Prostate gland (tissue), 2 donors: Measurements from ENCODE around the gene KIF1B.

Experiments
- POLR2A ChIP-seq: fragments of 450-650 bp; IDR thresholded peaks from one replicate; pipeline ENCODE4 v1.6.1; 2016; ENCODE audit warnings: antibody characterized with exemption, mild to moderate bottlenecking
- POLR2AphosphoS5 ChIP-seq: sonication (generic); formaldehyde crosslinking; IDR thresholded peaks from one replicate; pipeline ENCODE4 v1.6.1; 2017; ENCODE audit warnings: antibody characterized with exemption
- TF ChIP-seq, protein P1 (sequence below), 4 experiments: fragments of 200-600 bp in 2 of 4; fragments of 450-650 bp in 2 of 4; sonication (generic) in 2 of 4; IDR thresholded peaks; 1 replicate in 3 of 4; 2 replicates in 1 of 4; pipeline ENCODE4 v1.5.1; 2016 to 2019; ENCODE audit warnings: antibody characterized with exemption in 4 of 4, mild to moderate bottlenecking in 2 of 4, moderate library complexity in 2 of 4

DNA sequence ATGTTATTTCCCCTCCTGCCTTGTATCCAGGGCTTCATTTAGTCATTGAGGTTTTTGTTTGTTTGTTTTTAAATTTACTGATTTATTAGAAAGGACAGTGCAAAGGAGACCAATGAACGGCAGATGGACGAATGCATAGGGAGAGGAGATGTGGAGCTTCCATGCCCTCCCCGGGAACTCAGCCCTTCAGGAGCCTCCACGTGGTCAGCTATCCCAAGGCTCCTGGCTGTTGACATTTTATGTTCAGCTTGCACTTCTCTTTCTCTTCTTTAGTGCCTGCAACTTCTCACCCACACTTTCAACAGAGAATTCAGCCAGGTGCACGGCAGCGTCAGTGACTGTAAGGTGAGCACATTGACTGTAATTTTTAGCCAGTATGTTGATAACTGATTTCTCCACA, 157.8 kb downstream of the KIF1B start:
- TF ChIP-seq, protein P1, sequence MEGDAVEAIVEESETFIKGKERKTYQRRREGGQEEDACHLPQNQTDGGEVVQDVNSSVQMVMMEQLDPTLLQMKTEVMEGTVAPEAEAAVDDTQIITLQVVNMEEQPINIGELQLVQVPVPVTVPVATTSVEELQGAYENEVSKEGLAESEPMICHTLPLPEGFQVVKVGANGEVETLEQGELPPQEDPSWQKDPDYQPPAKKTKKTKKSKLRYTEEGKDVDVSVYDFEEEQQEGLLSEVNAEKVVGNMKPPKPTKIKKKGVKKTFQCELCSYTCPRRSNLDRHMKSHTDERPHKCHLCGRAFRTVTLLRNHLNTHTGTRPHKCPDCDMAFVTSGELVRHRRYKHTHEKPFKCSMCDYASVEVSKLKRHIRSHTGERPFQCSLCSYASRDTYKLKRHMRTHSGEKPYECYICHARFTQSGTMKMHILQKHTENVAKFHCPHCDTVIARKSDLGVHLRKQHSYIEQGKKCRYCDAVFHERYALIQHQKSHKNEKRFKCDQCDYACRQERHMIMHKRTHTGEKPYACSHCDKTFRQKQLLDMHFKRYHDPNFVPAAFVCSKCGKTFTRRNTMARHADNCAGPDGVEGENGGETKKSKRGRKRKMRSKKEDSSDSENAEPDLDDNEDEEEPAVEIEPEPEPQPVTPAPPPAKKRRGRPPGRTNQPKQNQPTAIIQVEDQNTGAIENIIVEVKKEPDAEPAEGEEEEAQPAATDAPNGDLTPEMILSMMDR (IDR thresholded peaks at IDR 0.05): no peak
- no peak for TF ChIP-seq POLR2AphosphoS5
- no peak for TF ChIP-seq POLR2A
